ENCODE measurements around the gene ABCC1.

Gene ABCC1

GRCh38 chr16:16116841-16117240, 167.4 kb downstream of the ABCC1 start:
- no peak for DNase-seq

- no peak for DNase-seq
These were observed 168.9 kb downstream of the ABCC1 start for GRCh38 chr16:16118337-16118736.

- DNase-seq = no peak
These were observed 170.6 kb downstream of the ABCC1 start for GRCh38 chr16:16120044-16120381.

- DNase-seq = no peak
These were observed 171.2 kb downstream of the ABCC1 start for GRCh38 chr16:16120382-16121184.

GRCh38 chr16:16121185-16121727, 171.8 kb downstream of the ABCC1 start:
- no peak for DNase-seq

GRCh38 chr16:16122264-16122663, 172.8 kb downstream of the ABCC1 start:
- no peak for DNase-seq

- DNase-seq = no peak
These were observed 175.0 kb downstream of the ABCC1 start for GRCh38 chr16:16124438-16124837.

GRCh38 chr16:16124974-16125373, 175.6 kb downstream of the ABCC1 start:
- no peak for DNase-seq

- DNase-seq = no peak
These were observed 177.5 kb downstream of the ABCC1 start for GRCh38 chr16:16126896-16127295.

- DNase-seq = peak; percentile 63 to 72
These were observed 178.2 kb downstream of the ABCC1 start for GRCh38 chr16:16127469-16128116.

GRCh38 chr16:16131204-16131603, 181.8 kb downstream of the ABCC1 start:
- no peak for DNase-seq

- no peak for DNase-seq
These were observed 182.2 kb downstream of the ABCC1 start for GRCh38 chr16:16131659-16132058.

- DNase-seq = no peak
These were observed 184.7 kb downstream of the ABCC1 start for GRCh38 chr16:16133943-16134604.

- no peak for DNase-seq
These were observed 187.2 kb downstream of the ABCC1 start for GRCh38 chr16:16136588-16136987.

GRCh38 chr16:16137110-16137509, 187.7 kb downstream of the ABCC1 start:
- no peak for DNase-seq

GRCh38 chr16:16138034-16138635, 188.7 kb downstream of the ABCC1 start:
- DNase-seq = no peak

- DNase-seq = no peak
These were observed 189.6 kb downstream of the ABCC1 start for GRCh38 chr16:16139061-16139460.

- DNase-seq = no peak
These were observed 190.4 kb downstream of the ABCC1 start for GRCh38 chr16:16139806-16140205.

- no peak for DNase-seq
These were observed 191.1 kb downstream of the ABCC1 start for GRCh38 chr16:16140537-16140936.

GRCh38 chr16:16141141-16141540, 191.7 kb downstream of the ABCC1 start:
- DNase-seq = no peak

- DNase-seq = no peak
These were observed 192.5 kb downstream of the ABCC1 start for GRCh38 chr16:16141784-16142396.

GRCh38 chr16:16143038-16143763, 193.8 kb downstream of the ABCC1 start:
- no peak for DNase-seq

Data from stimulated activated CD4-positive, alpha-beta T cell treated with anti-CD3 and anti-CD28 coated beads, Interleukin-2, amount 100 ng/mL, for 48 hours (primary cell).